ENCODE measurements around the gene HUS1B. TPM values are rescaled to one million over a fixed set of nuclear protein-coding genes. Genes with fewer than 3 reads are reported as not detected.

The HUS1B gene
- total and polyA plus RNA-seq, 2 experiments from 2014 or later: 1.3 to 3.9 TPM

- Mint-ChIP-seq H3K4me1 (peaks cover 70% of the 10 kb centered on the region), H3K27ac (peak overlapping the region; percentile 63), H3K27me3 (ENCODE audit: insufficient read depth, low read depth, poor library complexity) (no peaks in the 10 kb centered on the region), H3K4me3 (no peak overlapping the region), H3K36me3 (ENCODE audit: low read depth) (peaks cover 18% of the 10 kb centered on the region), H3K9me3 (no peaks in the 10 kb centered on the region; the same call in 2 of the 3 replicates)
- peak overlapping the region; percentile 27; the same call in 1 of the 2 replicates for H3K27ac ChIP-seq (ENCODE audit: low read depth)
- no peaks in the 10 kb centered on the region for H3K27me3 ChIP-seq (ENCODE audit: insufficient read depth)
- peaks cover 78% of the 10 kb centered on the region for H3K4me1 ChIP-seq (ENCODE audit: insufficient read depth)
- H2AFZ ChIP-seq: no peak overlapping the region
- TF ChIP-seq REST (IDR thresholded peaks at IDR 0.05; ENCODE audit: unreplicated experiment) (no peak), ZNF331 (CRISPR knock-in tag; IDR thresholded peaks at IDR 0.05; ENCODE audit: low read depth) (no peak), ZNF114 (CRISPR knock-in tag; IDR thresholded peaks at IDR 0.05) (no peak)
- H3K4me2 ChIP-seq: no peak overlapping the region
- no peaks in the 10 kb centered on the region for H3K36me3 ChIP-seq (ENCODE audit: insufficient read depth)
- DNase-seq (ENCODE audit: low spot score): no peak
- H3K4me3 ChIP-seq: no peak overlapping the region
- H4K20me1 ChIP-seq (replicated peaks; ENCODE audit: insufficient read depth): no peaks in the 10 kb centered on the region
- 0 out of 2 replicates have a peak, but pooled peaks cover 10% of the 10 kb centered on the region for H3F3A ChIP-seq (replicated peaks; ENCODE audit: low read depth)
- peaks cover 88% of the 10 kb centered on the region for H3K79me2 ChIP-seq (replicated peaks; ENCODE audit: insufficient read depth)
- H3K9me2 ChIP-seq (ENCODE audit: insufficient read depth): no peaks in the 10 kb centered on the region
- no peak for ATAC-seq
Measured at GRCh38 chr6:657743-658142, 843 bp upstream of the HUS1B start.

- Mint-ChIP-seq H3K4me3 (no peak overlapping the region; the same call in 2 of the 3 replicates), H3K4me1 (peaks cover 43% of the 10 kb centered on the region), H3K9me3 (no peaks in the 10 kb centered on the region), H3K36me3 (ENCODE audit: low read depth) (peaks cover 18% of the 10 kb centered on the region), H3K27me3 (ENCODE audit: insufficient read depth, low read depth, poor library complexity) (no peaks in the 10 kb centered on the region), H3K27ac (no peak overlapping the region; the same call in 1 of the 2 replicates)
- Histone ChIP-seq H3K4me3 (no peak overlapping the region), H3F3A (replicated peaks; ENCODE audit: low read depth) (no peaks in the 10 kb centered on the region), H3K36me3 (ENCODE audit: insufficient read depth) (no peaks in the 10 kb centered on the region), H4K20me1 (replicated peaks; ENCODE audit: insufficient read depth) (no peaks in the 10 kb centered on the region), H2AFZ (no peak overlapping the region), H3K79me2 (replicated peaks; ENCODE audit: insufficient read depth) (peaks cover 87% of the 10 kb centered on the region), H3K4me2 (no peak overlapping the region), H3K27ac (ENCODE audit: low read depth) (no peak overlapping the region), H3K4me1 (ENCODE audit: insufficient read depth) (peaks cover 67% of the 10 kb centered on the region), H3K9me2 (ENCODE audit: insufficient read depth) (no peaks in the 10 kb centered on the region), H3K27me3 (ENCODE audit: insufficient read depth) (no peaks in the 10 kb centered on the region)
- no peak for TF ChIP-seq ZNF331 (CRISPR knock-in tag; IDR thresholded peaks at IDR 0.05; ENCODE audit: low read depth)
- no peak for TF ChIP-seq ZNF462 (CRISPR knock-in tag; IDR thresholded peaks at IDR 0.05)
- TF ChIP-seq REST (IDR thresholded peaks at IDR 0.05; ENCODE audit: unreplicated experiment): no peak
- no peak for TF ChIP-seq JUNB (IDR thresholded peaks at IDR 0.05; ENCODE audit: unreplicated experiment)
- TF ChIP-seq ZNF114 (CRISPR knock-in tag; IDR thresholded peaks at IDR 0.05): no peak
- ATAC-seq: no peak
- no peak for DNase-seq (ENCODE audit: low spot score)
Measured at GRCh38 chr6:654136-654535, 2.8 kb downstream of the HUS1B start.
